ENCODE measurements around the gene ISM1. TPM values are rescaled to one million over a fixed set of nuclear protein-coding genes. Genes with fewer than 3 reads are reported as not detected.

ISM1 gene
- total RNA-seq, 1 experiment from 2014 or later, result not detected

DNA sequence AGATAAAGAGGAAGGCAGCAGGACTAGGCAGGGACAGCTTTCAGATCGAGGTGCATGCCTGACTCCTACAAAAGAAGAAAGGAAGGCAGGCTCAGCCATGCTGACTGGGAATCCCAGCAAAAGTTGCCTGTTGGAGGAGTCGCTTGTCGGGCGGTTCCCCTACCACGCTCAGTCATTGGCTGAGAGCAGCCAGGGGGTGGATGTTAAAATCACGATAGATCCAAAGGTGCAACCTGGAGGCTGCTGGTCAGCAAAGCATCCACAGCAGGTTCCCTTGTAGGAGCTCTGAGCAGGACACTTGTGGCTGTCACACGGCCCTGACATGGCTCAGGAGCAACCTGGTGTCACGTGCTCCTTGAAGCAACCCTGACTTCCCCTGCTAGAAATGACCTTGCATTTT lies 74.6 kb downstream of the ISM1 start:
- in situ Hi-C loops (cut with HindIII; ENCODE audit: low sequenced_read_pairs), result no loop called here
- DNase-seq (ENCODE audit: low spot score), result no peak

DNA sequence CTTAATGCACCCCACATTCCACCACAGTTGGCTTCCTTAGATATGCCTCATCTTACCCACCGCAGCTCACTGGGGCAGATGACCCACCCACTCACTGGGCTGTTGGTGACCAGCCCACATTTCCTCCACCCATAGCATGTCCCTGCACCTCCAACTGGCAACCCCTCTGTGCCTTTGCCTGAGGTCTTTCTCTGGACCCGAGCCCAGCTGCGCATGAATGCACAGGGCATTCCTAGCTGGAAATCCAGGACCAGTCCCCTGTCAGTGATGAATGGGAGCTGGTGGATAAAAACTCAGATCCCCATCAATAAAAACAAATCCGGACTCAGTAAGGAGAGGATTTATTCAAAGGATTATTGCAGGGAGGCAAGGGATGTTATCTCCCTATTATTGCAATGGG lies 75.0 kb downstream of the ISM1 start:
- no peak for DNase-seq (ENCODE audit: low spot score)
- in situ Hi-C loops (cut with HindIII; ENCODE audit: low sequenced_read_pairs), result no loop called here

DNA sequence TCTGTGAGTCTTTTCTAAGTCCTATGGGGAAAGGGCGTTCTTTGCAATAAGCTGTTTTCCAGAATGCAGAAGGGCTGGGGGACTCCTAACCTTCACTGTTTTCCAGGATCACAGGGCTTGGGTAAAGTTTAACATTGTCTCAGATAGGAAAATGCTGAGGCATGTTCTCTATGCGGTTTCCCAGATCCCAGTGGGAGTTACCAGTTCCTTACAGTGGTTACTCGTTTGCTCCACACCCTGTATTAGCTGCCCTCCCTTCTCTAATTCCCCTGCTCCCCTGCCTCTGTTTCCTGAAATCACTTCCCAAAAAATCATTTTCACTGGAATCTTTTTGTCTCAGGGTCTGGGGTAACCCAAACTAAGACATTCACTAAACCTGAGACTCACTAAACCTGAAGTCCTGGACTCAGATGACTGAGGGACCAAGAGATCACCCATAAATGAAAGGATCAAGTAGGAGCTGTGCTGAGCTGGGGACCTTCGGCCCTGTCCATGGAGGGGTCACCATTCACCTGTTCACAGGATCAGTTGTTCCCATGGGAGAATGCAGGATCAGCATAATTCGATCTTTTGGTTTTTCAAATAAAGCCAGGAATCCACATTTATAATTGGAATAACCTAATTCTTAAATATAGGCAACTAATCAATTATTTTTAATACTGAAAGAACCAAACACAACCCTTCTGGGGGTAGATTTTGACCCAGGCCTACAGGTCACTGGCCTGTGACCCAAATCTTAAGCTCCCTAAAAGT lies 76.2 kb downstream of the ISM1 start:
- no peak for DNase-seq (ENCODE audit: low spot score)
- in situ Hi-C loops (cut with HindIII; ENCODE audit: low sequenced_read_pairs), result no loop called here

DNA sequence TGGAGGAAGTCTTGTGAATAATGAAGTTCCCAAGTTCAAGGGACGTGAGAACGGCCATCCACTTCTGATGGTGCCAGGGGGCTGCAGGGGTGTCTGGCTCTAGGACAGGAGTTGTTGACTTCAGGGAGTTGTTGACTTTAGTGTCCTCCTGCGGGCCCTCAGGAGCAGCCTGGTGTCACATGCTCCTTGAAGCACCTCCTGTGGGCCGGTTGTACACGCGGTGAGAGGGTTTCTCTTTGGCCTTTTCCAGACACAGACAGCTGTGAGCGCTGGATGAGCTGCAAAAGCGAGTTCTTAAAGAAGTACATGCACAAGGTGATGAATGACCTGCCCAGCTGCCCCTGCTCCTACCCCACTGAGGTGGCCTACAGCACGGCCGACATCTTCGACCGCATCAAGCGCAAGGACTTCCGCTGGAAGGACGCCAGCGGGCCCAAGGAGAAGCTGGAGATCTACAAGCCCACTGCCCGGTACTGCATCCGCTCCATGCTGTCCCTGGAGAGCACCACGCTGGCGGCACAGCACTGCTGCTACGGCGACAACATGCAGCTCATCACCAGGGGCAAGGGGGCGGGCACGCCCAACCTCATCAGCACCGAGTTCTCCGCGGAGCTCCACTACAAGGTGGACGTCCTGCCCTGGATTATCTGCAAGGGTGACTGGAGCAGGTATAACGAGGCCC lies 77.8 kb downstream of the ISM1 start:
- DNase-seq (ENCODE audit: low spot score), result no peak
- in situ Hi-C loops (cut with HindIII; ENCODE audit: low sequenced_read_pairs), result no loop called here

DNA sequence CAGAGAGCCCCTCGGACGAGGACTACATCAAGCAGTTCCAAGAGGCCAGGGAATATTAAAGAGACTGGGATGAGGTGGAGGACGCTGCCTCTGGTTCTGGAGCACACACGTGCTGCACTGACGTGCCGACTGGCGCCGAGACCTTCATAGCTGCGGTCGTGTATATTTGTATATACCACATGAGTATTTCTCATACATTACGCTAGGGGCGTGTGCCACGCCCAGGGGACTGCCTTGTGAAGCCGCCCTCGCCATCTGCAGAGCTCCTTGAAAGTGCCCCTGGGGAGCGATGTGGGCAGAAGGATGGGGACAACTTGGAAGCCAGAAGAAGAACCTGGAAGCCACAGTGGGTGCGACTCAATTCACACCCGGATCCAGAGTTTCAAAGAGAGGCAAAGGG lies 78.3 kb downstream of the ISM1 start:
- in situ Hi-C loops (cut with HindIII; ENCODE audit: low sequenced_read_pairs), result no loop called here

DNA sequence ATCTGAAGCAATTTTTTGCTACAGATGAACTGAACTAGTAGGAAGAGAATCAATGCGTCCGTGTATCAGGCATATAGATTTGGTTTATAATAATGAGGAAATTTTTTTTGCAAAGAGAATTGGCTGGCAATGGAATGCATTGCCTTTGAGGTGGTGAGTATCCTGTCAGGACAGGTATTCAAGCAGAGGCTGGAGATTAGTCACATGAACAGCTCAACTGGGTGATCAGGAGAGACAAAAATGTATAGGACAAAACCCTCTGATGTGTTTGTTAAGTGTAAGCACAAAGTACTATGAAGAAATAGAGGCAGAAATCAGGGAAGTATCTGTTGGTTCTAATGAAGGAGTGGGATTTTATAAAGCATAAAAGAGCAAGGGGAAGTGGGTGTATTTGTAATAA lies 80.5 kb downstream of the ISM1 start:
- in situ Hi-C loops (cut with HindIII; ENCODE audit: low sequenced_read_pairs), result no loop called here
- no peak for DNase-seq (ENCODE audit: low spot score)

More for the DNA sequence above, 78.3 kb downstream of the ISM1 start:
- no peak for DNase-seq (ENCODE audit: low spot score)

DNA sequence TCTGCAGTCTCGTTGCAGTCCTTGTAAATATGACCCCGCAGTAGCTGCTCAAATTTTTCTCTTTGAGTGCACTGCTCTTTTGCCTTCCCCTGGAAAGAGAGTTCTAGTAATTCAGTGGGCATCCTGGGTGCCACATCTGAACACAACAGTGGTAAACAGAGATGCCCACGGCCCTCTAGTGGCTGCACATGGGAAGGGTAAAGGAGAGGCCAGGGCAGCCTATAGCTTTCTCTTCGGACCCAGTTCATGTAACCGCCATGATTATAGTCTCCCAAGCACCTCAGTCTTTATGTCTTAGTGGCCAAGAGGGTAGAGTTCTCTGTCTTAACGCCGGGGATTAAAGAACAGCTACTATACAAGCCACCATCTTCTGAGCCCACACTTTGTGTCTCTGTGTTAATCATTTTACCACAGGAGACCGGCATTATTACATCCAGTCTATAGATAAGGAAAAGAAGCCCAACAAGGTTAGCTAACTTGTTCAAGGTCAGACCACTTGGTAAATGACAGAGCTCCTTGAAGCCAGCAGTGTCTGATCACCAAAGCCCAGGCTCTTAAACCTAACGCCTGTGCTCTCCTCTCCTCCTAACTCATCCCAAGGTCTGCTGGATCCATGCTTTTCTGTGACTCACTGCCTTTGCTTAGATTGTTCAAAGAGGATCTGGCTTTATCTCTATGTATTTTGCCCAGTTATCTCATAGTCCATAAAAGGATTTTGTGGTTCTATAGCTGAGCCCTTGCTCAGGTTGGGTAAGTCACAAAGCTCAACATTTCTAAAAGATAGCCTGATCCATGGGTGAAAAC lies 81.8 kb downstream of the ISM1 start:
- DNase-seq (ENCODE audit: low spot score), result peak; percentile 8
- in situ Hi-C loops (cut with HindIII; ENCODE audit: low sequenced_read_pairs), result no loop called here

DNA sequence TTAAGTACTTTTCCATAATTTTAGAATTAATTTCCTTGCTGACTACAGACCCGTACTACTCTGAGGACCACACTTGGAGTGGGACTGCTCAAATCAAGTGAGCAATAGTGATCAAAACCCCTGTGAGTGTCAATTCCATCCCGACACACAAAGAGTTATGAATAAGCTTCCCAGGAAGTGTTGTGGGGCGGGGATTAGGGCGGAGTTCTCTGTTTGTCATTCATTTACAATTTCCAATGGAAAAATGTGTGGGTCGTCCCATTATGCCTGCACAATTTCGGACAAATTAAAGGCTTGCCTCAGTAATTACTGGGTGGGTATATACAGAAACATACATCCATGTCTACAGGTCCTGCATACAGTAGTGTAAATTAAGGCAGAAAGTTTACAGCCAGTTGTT lies 84.2 kb downstream of the ISM1 start:
- no peak for DNase-seq (ENCODE audit: low spot score)
- in situ Hi-C loops (cut with HindIII; ENCODE audit: low sequenced_read_pairs), result no loop called here

DNA sequence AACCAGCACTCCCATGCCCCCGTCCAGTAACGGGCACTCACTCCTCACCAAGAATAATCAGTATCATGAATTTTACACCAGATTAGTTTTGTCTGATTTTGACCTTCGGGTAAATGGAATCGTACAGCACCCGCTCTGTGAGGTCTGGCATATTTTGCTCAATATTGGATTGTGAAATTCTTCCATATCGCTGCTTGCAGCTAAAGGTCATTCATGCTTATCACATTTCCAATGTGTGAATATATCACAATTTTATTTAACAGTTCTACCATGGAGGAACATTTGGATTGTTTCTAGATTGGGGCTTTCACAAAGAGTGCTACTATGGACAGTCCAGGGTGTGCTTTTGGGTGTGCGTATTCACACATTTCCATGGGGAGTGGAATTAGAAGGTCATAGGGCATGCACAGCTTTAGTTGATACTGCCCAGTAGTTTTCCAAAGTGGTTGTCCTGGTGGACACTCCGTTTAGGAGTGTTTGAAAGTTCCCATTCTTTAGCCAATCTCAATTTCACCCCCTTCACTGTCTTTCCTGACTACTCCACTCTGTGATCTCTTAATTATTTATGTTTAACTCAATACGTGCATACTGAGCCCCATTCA lies 86.6 kb downstream of the ISM1 start:
- DNase-seq (ENCODE audit: low spot score), result no peak
- in situ Hi-C loops (cut with HindIII; ENCODE audit: low sequenced_read_pairs), result no loop called here

DNA sequence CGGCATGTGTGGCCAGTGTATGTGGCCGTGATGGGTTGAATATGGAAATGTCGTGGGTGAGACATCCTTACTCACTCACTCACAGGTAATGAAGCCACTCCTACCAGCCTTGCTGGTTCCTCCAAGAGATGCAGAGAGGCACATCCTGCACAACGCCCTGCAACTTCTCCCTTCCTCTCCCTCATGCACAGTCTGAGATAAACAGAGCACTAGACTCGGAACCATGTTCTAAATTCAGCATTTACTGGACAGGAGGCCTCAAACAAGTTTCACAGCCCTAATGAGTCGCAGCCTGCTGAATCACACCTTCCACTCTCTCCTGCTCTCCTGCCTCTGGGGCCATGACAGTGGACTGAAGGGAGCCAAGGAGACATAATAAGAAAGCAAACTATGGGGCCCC lies 91.2 kb downstream of the ISM1 start:
- in situ Hi-C loops (cut with HindIII; ENCODE audit: low sequenced_read_pairs), result no loop called here
- no peak for DNase-seq (ENCODE audit: low spot score)

DNA sequence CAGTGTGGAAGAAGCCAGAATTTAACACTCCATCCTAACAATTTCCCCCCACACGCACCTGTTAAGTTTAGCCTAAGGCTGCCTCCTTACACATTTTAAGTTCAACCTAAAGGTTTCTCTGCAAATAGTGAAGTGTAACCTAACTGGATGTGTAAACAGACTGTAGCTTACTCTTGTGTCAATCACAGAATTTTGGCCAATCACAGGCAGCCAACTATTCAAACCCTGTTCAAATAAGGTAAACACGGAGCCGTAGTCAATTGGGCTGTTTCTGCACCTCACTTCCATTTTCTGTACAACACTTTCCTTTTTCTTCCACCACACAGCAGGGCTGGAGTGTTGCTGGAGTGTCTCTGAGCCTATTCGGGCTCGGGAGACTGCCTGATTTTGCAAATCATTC lies 92.1 kb downstream of the ISM1 start:
- DNase-seq (ENCODE audit: low spot score), result no peak
- in situ Hi-C loops (cut with HindIII; ENCODE audit: low sequenced_read_pairs), result no loop called here

DNA sequence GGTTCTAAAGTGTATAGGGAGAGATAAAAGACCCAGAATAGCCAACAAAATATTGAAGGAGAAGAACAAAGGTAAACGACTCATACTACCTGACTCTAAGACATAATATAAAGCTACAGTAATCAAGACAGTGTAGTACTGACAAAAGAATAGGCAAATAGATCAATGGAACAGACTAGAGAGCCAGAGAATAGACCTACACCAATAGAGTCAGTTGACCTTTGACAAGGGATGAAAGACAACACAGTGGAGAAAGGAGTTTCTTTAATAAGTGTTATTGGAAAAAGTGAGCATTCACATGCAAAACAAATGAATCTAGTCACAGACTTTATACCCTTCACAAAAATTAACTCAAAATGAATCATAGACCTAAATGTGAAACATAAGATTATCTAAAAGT lies 96.4 kb downstream of the ISM1 start:
- in situ Hi-C loops (cut with HindIII; ENCODE audit: low sequenced_read_pairs), result no loop called here
- no peak for DNase-seq (ENCODE audit: low spot score)

DNA sequence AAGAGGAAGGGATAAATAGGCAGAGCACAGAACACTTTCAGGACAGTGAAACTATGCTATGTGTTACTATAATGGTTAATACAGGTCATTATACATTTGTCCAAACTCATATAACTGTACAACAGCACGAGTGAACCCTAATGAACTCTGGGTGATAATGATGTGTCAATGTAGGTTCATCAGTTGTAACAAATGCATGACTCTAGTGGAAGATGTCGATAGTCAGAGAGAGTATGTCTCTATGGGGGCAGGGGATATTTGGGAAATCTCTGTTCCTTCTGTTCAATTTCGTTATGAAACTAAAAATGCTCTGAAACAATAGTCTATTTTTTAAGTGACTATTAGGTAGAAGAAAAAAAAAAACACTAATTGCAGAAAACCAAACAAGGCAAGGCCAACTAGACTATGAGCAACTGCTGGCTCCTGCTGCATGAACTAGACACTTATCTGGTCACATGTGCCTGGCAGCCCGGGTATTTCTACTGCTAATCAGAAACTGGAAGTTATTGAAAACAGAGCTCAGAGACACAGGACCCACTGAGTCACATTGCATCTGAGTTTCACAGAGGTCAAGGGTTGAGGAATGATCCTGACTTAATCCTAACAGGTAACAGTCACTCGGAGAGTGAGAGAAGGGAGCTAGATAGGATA lies 97.9 kb downstream of the ISM1 start:
- DNase-seq (ENCODE audit: low spot score), result no peak
- in situ Hi-C loops (cut with HindIII; ENCODE audit: low sequenced_read_pairs), result no loop called here

DNA sequence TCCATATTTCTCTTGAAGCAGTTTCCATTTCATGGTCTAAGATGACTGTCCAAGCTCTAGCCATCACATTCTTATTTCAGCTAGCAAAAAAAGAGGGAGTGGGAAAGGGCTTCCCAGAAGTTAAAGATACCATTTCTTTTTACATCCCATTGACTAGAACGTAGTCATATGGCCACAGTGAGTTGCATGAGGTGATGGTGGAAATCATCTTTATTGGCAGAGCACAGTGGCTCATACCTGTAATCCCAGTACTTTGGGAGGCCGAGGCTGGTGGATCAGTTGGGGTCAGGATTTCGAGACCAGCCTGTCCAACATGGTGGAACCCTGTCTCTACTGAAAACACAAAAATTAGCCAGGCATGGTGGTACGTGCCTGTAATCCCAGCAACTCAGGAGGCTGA lies 99.6 kb downstream of the ISM1 start:
- in situ Hi-C loops (cut with HindIII; ENCODE audit: low sequenced_read_pairs), result no loop called here
- no peak for DNase-seq (ENCODE audit: low spot score)

DNA sequence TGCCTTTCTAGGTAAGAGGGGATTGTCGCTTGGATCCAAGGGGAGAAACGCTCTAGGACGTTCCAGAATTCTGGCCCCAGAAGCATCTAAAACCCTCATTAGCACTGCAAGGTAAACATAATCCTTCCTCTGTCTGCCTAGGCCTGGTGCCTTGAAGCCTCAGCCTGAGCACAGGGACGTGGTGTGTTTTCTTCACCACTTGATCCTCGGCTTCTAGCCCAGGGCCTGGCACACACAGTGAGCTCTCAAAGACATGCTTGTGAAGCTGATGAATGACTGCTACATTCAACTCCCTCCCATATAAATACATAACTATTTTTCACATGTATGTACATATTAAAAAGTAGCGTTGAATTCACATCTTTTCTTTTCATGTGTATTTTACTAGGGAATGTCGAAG lies 100.3 kb downstream of the ISM1 start:
- no peak for DNase-seq (ENCODE audit: low spot score)
- in situ Hi-C loops (cut with HindIII; ENCODE audit: low sequenced_read_pairs), result no loop called here

DNA sequence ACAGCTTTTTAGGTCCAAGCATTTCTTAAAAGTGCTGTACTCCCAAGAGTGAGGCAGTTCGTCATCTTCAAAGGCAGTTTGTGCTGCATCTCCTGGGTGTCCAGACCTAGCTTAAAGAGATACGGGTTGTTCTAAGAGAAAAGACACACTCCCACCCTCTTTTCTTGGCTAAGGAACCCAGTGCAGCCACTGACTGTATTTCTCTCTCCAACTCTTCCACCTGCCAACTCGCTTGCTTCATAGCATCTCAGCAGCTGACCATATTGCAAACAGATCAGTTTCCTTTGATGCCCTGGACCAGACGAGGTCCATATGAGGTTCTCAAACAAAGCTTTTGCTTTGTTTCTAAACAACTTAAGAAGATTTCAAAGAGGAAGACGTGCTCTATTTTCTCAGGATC lies 101.1 kb downstream of the ISM1 start:
- DNase-seq (ENCODE audit: low spot score), result no peak
- in situ Hi-C loops (cut with HindIII; ENCODE audit: low sequenced_read_pairs), result no loop called here

DNA sequence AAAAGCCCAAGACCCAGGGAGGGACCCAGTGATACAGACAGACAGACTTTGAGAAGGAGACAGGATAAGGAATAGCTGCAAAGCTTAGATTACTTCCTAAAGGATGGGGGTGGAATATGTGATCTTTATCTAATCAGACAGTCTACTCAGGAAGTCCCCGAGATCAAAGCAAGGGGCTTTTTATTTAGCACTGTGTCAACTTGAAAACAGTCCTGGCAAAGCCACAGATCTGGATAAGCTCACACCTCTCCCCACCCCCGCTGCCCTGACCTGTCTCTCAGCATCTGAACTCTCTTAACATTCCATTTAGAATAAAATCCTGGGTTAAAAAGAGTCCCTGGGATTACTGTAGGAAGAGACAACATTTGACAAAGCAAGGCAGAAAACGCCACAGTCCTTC lies 101.5 kb downstream of the ISM1 start:
- in situ Hi-C loops (cut with HindIII; ENCODE audit: low sequenced_read_pairs), result no loop called here
- DNase-seq (ENCODE audit: low spot score), result no peak

DNA sequence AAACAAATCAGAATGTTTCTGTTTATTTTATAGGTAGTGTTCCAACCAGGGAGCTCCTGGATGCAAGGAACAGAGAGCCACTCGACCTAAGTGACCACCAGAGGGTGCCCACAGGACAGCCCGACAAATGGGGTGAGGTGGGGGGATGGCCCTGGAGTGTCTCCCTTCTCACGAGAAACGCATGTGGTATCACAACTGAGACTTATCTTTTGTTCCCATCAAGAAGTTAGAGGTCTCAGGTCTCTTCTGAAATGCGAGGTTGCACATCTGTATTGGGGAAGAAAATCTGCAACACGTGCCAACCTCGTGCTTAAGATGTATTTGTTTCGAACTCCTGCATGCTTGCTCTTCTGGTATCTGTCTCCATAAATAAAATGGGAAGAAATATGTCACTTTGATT lies 104.0 kb downstream of the ISM1 start:
- DNase-seq (ENCODE audit: low spot score), result peak; percentile 2
- in situ Hi-C loops (cut with HindIII; ENCODE audit: low sequenced_read_pairs), result no loop called here

DNA sequence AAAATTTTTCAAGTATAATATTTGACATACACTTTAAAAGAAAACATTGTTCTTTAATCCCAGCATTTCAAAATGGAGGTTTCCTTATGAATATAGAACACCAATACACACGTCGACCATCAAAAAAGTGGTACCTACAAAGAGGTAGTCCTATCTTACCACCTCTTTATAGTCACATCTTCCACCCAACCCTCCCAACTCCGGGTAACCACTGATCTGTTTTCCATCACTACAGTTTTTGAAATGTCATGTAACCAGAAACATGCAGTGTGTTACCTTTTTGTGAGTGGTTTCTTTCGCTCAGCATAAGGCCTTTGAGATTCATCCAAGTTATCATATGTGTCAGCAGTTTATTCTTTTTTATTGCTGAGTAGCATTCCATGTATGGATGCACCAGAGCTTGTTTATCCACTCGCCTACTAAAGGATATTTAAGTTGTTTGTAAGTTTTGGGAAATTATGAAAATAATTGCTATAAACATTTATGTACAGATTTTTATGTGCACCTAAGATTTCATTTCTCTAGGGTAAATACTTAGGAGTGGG lies 104.8 kb downstream of the ISM1 start:
- DNase-seq (ENCODE audit: low spot score), result no peak
- in situ Hi-C loops (cut with HindIII; ENCODE audit: low sequenced_read_pairs), result no loop called here

Measured in G401 (cell line).